ENCODE measurements around the gene REEP6.

REEP6 gene

DNA sequence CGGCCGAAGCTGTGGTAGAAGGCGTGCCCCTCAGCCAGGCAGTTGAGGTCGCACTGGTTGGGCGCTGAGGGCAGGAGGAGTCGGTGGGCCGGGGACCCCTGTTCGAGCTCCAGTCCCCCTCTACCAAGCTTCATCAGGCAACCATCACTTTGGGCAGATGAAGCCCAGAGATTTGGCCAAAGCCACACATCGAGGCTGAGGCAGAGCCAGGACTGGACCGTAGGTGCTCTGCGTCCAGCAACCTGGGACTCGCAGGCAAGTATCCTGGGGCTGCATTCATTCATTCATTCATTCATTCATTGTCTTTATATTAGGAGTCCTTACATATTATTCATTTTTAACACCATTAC is 17.5 kb downstream of the REEP6 start:
- Mint-ChIP-seq H3K9me3 (no peaks in the 10 kb centered on the region), H3K4me3 (peak overlapping the region; percentile 30 to 91 (median 58)), H3K27ac (peak overlapping the region in 1 of 3 experiments; percentile 14), H3K36me3 (ENCODE audit: low read depth) (no peaks in the 10 kb centered on the region), H3K27me3 (ENCODE audit: low read depth) (peaks cover 39% of the 10 kb centered on the region), H3K4me1 (peaks cover 31% of the 10 kb centered on the region)
- TF ChIP-seq, protein P1, sequence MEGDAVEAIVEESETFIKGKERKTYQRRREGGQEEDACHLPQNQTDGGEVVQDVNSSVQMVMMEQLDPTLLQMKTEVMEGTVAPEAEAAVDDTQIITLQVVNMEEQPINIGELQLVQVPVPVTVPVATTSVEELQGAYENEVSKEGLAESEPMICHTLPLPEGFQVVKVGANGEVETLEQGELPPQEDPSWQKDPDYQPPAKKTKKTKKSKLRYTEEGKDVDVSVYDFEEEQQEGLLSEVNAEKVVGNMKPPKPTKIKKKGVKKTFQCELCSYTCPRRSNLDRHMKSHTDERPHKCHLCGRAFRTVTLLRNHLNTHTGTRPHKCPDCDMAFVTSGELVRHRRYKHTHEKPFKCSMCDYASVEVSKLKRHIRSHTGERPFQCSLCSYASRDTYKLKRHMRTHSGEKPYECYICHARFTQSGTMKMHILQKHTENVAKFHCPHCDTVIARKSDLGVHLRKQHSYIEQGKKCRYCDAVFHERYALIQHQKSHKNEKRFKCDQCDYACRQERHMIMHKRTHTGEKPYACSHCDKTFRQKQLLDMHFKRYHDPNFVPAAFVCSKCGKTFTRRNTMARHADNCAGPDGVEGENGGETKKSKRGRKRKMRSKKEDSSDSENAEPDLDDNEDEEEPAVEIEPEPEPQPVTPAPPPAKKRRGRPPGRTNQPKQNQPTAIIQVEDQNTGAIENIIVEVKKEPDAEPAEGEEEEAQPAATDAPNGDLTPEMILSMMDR (IDR thresholded peaks at IDR 0.05; ENCODE audit: unreplicated experiment in 3 of 3): no peak

DNA sequence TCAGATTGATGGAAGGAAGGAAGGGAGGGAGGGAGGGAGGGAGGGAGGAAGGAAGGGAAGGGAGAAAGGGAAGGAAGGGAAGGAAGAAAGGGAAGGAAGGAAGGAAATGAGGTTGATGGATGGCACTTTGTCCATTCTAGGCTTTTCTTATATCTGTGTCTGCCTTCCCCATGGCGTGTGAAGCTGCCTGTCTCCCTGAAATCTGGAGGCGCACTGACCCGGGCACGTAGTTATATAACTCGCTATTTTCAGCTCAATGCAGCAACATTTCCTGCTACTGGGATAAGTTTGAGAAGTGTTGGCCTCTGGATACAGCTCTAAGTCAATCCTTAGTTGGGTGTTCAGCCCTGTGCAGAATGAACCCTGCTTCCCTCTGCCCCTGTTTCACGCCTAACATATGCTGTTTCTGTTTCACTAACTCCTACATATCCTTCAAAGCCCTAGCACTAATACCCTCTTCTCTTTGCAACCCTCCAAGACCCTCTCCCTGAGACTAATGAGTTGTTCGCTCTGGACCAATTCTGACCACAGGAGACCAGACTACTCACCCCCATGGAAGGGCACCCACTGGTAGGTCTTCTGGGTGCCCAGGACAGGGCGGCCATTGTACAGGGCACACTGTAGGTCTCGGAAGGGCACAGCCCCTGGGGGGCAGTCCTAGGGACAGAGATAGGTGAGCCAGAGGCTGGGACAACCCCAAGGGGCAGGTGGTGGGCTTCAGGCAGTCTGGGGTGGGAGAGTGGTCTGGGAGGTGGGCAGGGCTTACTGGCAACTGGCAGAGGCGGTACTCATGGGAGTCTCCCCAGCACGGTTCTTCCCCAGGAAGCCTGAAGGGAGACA is 18.8 kb downstream of the REEP6 start:
- peak overlapping the region; percentile 65 to 89 (median 71) for H3K27ac Mint-ChIP-seq
- H3K27me3 Mint-ChIP-seq (ENCODE audit: low read depth): peaks cover 36% of the 10 kb centered on the region
- TF ChIP-seq, protein P1 (IDR thresholded peaks at IDR 0.05; ENCODE audit: unreplicated experiment in 3 of 3): no peak
- H3K36me3 Mint-ChIP-seq (ENCODE audit: low read depth): no peaks in the 10 kb centered on the region
- H3K4me1 Mint-ChIP-seq: peaks cover 26% of the 10 kb centered on the region
- H3K9me3 Mint-ChIP-seq: no peaks in the 10 kb centered on the region
- peak overlapping the region; percentile 37 to 65 (median 52) for H3K4me3 Mint-ChIP-seq

DNA sequence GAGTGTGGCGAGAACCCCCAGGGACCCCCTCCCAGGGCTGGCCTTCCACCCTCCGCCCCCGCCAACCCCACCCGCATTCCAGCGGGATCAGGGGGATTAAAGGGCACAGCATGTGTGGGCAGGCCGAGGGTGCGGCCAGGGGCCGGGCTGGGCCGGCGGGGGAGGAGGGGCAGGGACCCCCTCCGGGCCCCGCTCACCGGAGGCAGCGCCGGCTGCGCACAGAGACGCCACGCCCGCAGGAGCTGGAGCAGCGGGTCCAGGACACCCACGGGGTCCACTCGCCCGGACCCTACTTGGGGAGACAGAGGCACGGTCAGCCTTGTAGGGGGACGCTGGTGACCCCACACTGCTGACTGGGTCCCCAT is 19.4 kb downstream of the REEP6 start:
- H3K27ac Mint-ChIP-seq: no peak overlapping the region
- H3K4me3 Mint-ChIP-seq: peak overlapping the region in 1 of 3 experiments; percentile 67
- no peaks in the 10 kb centered on the region for H3K36me3 Mint-ChIP-seq (ENCODE audit: low read depth)
- TF ChIP-seq, protein P1 (IDR thresholded peaks at IDR 0.05; ENCODE audit: unreplicated experiment in 3 of 3): no peak
- peaks cover 34% of the 10 kb centered on the region for H3K27me3 Mint-ChIP-seq (ENCODE audit: low read depth)
- H3K4me1 Mint-ChIP-seq: peaks cover 26% of the 10 kb centered on the region
- no peaks in the 10 kb centered on the region for H3K9me3 Mint-ChIP-seq

DNA sequence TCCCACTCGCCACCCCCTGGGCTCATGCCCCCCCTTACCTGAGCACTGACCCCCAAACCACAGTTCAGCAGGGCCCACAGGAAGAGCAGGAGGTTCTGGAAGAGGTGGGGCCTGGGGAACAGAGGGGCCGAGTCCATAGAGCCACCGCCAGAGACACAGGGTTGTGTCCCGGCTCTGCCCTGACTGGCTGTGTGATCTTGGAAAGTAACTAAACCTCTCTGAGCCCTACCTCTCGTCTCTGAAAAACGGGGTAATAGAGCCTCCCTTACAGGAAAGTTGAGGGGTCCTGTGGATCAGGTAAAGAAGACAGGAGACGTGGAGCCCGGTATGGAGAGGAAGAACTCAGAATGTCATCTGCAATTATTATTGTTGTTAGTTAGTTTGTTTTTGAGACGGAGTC is 19.8 kb downstream of the REEP6 start:
- Mint-ChIP-seq H3K4me1 (peaks cover 26% of the 10 kb centered on the region), H3K27ac (no peak overlapping the region), H3K9me3 (no peaks in the 10 kb centered on the region), H3K27me3 (ENCODE audit: low read depth) (peaks cover 33% of the 10 kb centered on the region), H3K36me3 (ENCODE audit: low read depth) (no peaks in the 10 kb centered on the region), H3K4me3 (peak overlapping the region in 2 of 3 experiments; percentile 59 to 67)
- TF ChIP-seq, protein P1 (IDR thresholded peaks at IDR 0.05; ENCODE audit: unreplicated experiment in 3 of 3): no peak

DNA sequence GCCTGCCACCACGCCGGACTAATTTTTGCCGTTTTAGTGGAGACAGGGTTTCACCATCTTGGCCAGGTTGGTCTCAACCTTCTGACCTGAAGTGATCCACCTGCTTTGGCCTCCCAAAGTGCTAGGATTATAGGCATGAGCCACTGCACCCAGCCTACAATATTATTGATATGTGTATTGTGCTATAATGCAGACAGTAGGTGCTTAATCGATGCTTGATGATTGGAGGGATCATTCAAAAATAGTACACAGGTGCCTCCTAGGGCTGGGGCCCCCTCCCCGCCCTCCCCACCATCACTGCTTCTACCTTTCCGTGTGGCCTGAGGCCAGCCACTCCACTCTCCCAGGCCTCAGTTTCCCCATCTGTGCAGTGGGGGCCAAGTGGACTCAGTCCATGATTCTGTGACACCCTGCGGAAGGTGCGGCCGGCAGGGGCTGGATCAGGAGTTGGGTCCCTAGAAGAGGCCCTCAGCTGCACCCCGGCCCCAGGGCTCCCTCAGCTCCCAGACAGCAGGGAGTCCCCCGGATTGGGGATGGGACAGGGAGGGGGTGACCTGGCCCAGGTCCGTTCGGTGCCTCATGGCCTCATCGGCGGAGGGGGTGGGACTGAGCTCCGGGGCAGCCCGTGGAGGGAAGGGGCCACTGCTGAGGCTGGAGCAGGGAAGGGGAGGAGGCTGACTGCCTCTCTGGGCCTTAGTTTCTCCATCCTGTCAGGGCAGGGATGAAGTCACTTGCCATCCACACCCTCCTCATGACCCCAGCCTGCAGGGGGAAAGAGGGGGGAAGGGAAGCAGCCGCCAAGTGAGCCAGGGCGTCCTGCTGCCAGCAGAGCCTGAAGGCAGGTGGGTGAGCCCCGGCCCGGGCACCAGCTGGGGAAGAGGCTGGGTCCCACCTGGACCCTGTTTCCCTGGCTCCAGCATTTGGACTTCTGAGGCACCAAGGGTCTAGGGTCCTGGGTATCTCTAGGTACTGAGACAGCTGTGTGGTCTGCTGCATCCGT is 20.6 kb downstream of the REEP6 start:
- H3K27me3 Mint-ChIP-seq (ENCODE audit: low read depth): peaks cover 39% of the 10 kb centered on the region
- H3K4me3 Mint-ChIP-seq: peak overlapping the region in 2 of 3 experiments; percentile 66 to 72
- no peaks in the 10 kb centered on the region for H3K36me3 Mint-ChIP-seq (ENCODE audit: low read depth)
- H3K9me3 Mint-ChIP-seq: peaks cover 3% of the 10 kb centered on the region
- TF ChIP-seq, protein P1 (IDR thresholded peaks at IDR 0.05; ENCODE audit: unreplicated experiment in 3 of 3): no peak
- peaks cover 26% of the 10 kb centered on the region for H3K4me1 Mint-ChIP-seq
- no peak overlapping the region for H3K27ac Mint-ChIP-seq

Measured in nephron (organoid).